K562 (cell line): Measurements from ENCODE around the gene USHBP1. TPM values are rescaled to one million over a fixed set of nuclear protein-coding genes. Genes with fewer than 3 reads are reported as not detected.

Experiments
- ARID3B ChIP-seq: fragments of 250-450 bp; sonication (Bioruptor Pico); IDR thresholded peaks from 2 replicates; pipeline ENCODE4 v1.4.0; 2020; ENCODE audit warnings: borderline replicate concordance
- ATF7 ChIP-seq: fragments of 450-650 bp; IDR thresholded peaks from 2 replicates; pipeline ENCODE4 v1.7.1; 2014; ENCODE audit warnings: mild to moderate bottlenecking, moderate library complexity
- BCL6 ChIP-seq: fragments of 250-450 bp; sonication (Bioruptor Pico); IDR thresholded peaks from 2 replicates; pipeline ENCODE4 v1.4.0; 2020
- BMI1 ChIP-seq: fragments of 150-350 bp; IDR thresholded peaks from 2 replicates; pipeline ENCODE4 v1.6.1; 2014; ENCODE audit warnings: low read length
- CBX8 ChIP-seq: fragments of 200-600 bp; sonication (generic); IDR thresholded peaks from 2 replicates; pipeline ENCODE4 v1.6.1; 2012; ENCODE audit warnings: borderline replicate concordance, mixed run types, low read depth, mild to moderate bottlenecking, moderate library complexity, mixed read lengths, low read length, control low read depth, inconsistent platforms; ENCODE audit not compliant: poor library complexity, severe bottlenecking; ENCODE audit errors: extremely low read depth
- CEBPB ChIP-seq: fragments of 450-650 bp; IDR thresholded peaks from 2 replicates; pipeline ENCODE4 v1.6.1; 2016; ENCODE audit warnings: missing genetic modification characterization, missing compliant biosample characterization
- CXXC5 ChIP-seq: fragments of 250-450 bp; sonication (Bioruptor Pico); IDR thresholded peaks from 2 replicates; pipeline ENCODE4 v1.8.0; 2022; ENCODE audit warnings: inconsistent platforms, mild to moderate bottlenecking, moderate library complexity
- HNRNPH1 ChIP-seq: fragments of 200-400 bp; formaldehyde crosslinking; optimal IDR thresholded peaks from 2 replicates; pipeline ENCODE3; 2017; ENCODE audit warnings: low read depth, mild to moderate bottlenecking, low read length, moderate library complexity
- MLX ChIP-seq, 2 experiments: fragments of 450-650 bp in 1 of 2; sonication (generic) in 1 of 2; formaldehyde crosslinking; conservative IDR thresholded peaks; 2 replicates each; pipeline versions ENCODE4 v1.4.0 to v1.8.1; 2020 to 2022; ENCODE audit warnings: mild to moderate bottlenecking in 1 of 2, missing genetic modification reagents in 1 of 2
- MXD1 ChIP-seq: fragments of 250-450 bp; sonication (Bioruptor Pico); IDR thresholded peaks from 2 replicates; pipeline ENCODE4 v1.8.0; 2021; ENCODE audit warnings: borderline replicate concordance, mild to moderate bottlenecking, moderate library complexity; ENCODE audit not compliant: poor library complexity, severe bottlenecking
- NCOA1 ChIP-seq: fragments of 450-650 bp; IDR thresholded peaks from 2 replicates; pipeline ENCODE4 v1.6.1; 2016; ENCODE audit warnings: low read depth
- NR2C1 ChIP-seq, 2 experiments: fragments of 450-650 bp; IDR thresholded peaks; 2 replicates each; pipeline ENCODE4 v1.6.1; 2017; ENCODE audit warnings: mild to moderate bottlenecking in 2 of 2, antibody characterized with exemption in 1 of 2, inconsistent platforms in 1 of 2, missing compliant biosample characterization in 1 of 2, missing genetic modification characterization in 1 of 2
- SNRNP70 ChIP-seq: fragments of 200-400 bp; formaldehyde crosslinking; optimal IDR thresholded peaks from 2 replicates; pipeline ENCODE3; 2017; ENCODE audit warnings: low read depth, low read length
- SP2 ChIP-seq: IDR thresholded peaks from 2 replicates; pipeline ENCODE4 v1.6.1; 2011; ENCODE audit warnings: mild to moderate bottlenecking, low read depth, low read length, moderate library complexity; ENCODE audit not compliant: poor library complexity, severe bottlenecking; ENCODE audit errors: extremely low read depth
- TBP ChIP-seq: optimal IDR thresholded peaks from 2 replicates; pipeline ENCODE3; 2011; ENCODE audit warnings: low read depth, low read length, improper control_type of control experiment
- TEAD1 ChIP-seq, 2 experiments: fragments of 450-650 bp in 1 of 2; sonication (generic) in 1 of 2; formaldehyde crosslinking; IDR thresholded peaks; 2 replicates each; pipeline versions ENCODE4 v1.4.0 to v1.8.0; 2020 to 2022; ENCODE audit warnings: mild to moderate bottlenecking in 2 of 2, missing genetic modification reagents in 1 of 2
- YY1 ChIP-seq, 3 experiments: IDR thresholded peaks; 2 replicates each; pipeline ENCODE4 v1.6.1; 2011; ENCODE audit warnings: low read length in 2 of 3, mild to moderate bottlenecking in 2 of 3, moderate library complexity in 2 of 3, borderline replicate concordance in 1 of 3, control low read depth in 1 of 3, low read depth in 1 of 3; ENCODE audit not compliant: insufficient read depth in 3 of 3, insufficient replicate concordance in 2 of 3, control insufficient read depth in 1 of 3, insufficient read length in 1 of 3; ENCODE audit errors: extremely low read depth in 1 of 3
- ZFP30 ChIP-seq: fragments of 250-450 bp; sonication (Bioruptor Pico); IDR thresholded peaks from 2 replicates; pipeline ENCODE4 v1.8.0; 2022; ENCODE audit warnings: moderate library complexity, mild to moderate bottlenecking, inconsistent platforms, borderline replicate concordance
- ZNF140 ChIP-seq: fragments of 250-450 bp; sonication (Bioruptor Pico); IDR thresholded peaks from 2 replicates; pipeline ENCODE4 v1.8.0; 2021; ENCODE audit warnings: moderate library complexity, mild to moderate bottlenecking, inconsistent platforms
- polyA plus RNA-seq, 8 experiments: library from polyadenylated mRNA; depleted of rRNA in 4 of 8; stranded (reverse) in 5 of 8; unstranded in 3 of 8; fragments of >200 nt; fragmentation: Nextera tagmentation in 2 of 8; fragmentation: Illumina TruSeq in 1 of 8; extraction: Ambion mirVana in 2 of 8; extraction: Trizol in 1 of 8; gene quantifications; 2 replicates each; pipeline versions ENCODE4 v1.2.1 to v1.2.3, GENCODE V29; 2011 to 2014; ENCODE audit warnings: inconsistent platforms in 1 of 8, missing spikeins in 1 of 8
- total RNA-seq, 7 experiments: library from RNA; depleted of rRNA in 6 of 7; stranded (reverse); fragments of >200 nt in 6 of 7; fragmentation: Illumina TruSeq in 2 of 7; extraction: Trizol in 2 of 7; gene quantifications; 2 replicates each; pipeline versions ENCODE4 v1.2.1 to v1.2.3, GENCODE V29; 2011 to 2021; ENCODE audit warnings: low replicate concordance in 1 of 7

Gene USHBP1
- total and polyA plus RNA-seq, 9 of the 15 experiments (the other 6 are each of a cell fraction or from before 2014, with no cell fraction given), result 0.03 to 0.10 (median 0.05) TPM; not detected in 5

GRCh38 chr19:17303167-17303939, 38.8 kb upstream of the USHBP1 start, which contains the start of gene ABHD8 (continued):
- TF ChIP-seq MLX (CRISPR knock-in tag; conservative IDR thresholded peaks at IDR 0.05) (no peak), CXXC5 (CRISPR knock-in tag) (peak; percentile 86), HNRNPH1 (no peak), SP2 (peak; percentile 87), ZNF140 (CRISPR knock-in tag) (no peak), ZFP30 (CRISPR knock-in tag) (no peak), TEAD1 (CRISPR knock-in tag; IDR thresholded peaks at IDR 0.05) (no peak), NCOA1 (no peak), CEBPB (tag) (no peak), NR2C1 (IDR thresholded peaks at IDR 0.05) (peak; percentile 55; the same call in 1 of the 2 replicates), NR2C1 (tag; IDR thresholded peaks at IDR 0.05) (peak; percentile 41; the same call in 1 of the 2 replicates), MXD1 (CRISPR knock-in tag) (no peak), BCL6 (CRISPR knock-in tag) (no peak), CBX8 (no peak), BMI1 (no peak), SNRNP70 (no peak), ARID3B (CRISPR knock-in tag) (no peak), TBP (peak; percentile 37), ATF7 (peak; percentile 70), YY1 (IDR thresholded peaks at IDR 0.05; ENCODE audit: borderline replicate concordance in 1 of 3, control insufficient read depth in 1 of 3, extremely low read depth in 1 of 3, insufficient read depth in 3 of 3, insufficient read length in 1 of 3, insufficient replicate concordance in 2 of 3, low read depth in 1 of 3, low read length in 2 of 3) (peak in 2 of 3 experiments; percentile 53 to 63)
